HG02970 (cell line): Measurements from ENCODE around the gene TBC1D4.
"Not testable (repeated sequence)": the region's sequence is repeated elsewhere in the genome, so short reads cannot be mapped to it uniquely, and the experiment has no call there.

Experiments
- ATAC-seq: cut with Tn5 transposase; IDR thresholded peaks from one replicate; pipeline ENCODE4 v1.9.1; 2021; ENCODE audit warnings: mild to moderate bottlenecking, moderate library complexity, moderate number of reproducible peaks; ENCODE audit not compliant: unreplicated experiment, low FRiP score

TBC1D4 gene

DNA sequence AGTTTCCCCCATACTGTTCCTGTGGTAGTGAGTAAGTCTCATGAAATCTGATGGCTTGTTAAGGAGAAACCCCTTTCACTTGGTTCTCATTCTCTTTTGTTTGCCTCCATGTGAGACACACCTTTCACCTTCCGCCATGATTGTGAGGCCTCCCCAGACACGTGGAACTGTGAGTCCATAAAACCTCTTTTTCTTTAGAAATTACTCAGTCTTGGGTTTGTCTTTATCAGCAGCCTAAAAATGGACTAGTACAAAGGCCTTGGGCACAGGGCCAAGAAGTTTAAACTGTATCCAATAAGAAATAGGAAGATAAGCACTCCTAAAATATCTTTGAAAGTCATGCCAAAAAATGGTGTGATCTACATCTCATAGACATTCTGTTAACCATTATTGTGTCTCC is 176.9 kb downstream of the TBC1D4 start:
- ATAC-seq = no peak

DNA sequence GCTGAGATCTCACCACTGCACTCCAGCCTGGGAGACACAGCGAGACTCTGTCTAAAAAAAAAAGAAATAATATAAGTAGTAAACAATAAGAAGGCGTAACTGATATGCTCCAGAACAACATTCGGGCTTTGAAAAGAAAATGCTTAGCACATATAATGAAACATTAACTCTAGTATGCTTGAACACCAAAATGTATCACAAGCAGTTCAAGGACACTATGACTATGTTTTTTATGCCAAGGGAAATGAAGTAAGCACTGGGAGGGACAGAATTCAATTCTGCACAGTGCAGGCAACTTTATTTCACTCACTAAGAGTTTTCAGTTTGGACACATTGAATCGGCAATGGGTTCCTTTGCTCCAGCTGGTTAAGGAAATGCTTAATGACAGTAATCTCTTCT is 178.7 kb downstream of the TBC1D4 start:
- no peak for ATAC-seq

DNA sequence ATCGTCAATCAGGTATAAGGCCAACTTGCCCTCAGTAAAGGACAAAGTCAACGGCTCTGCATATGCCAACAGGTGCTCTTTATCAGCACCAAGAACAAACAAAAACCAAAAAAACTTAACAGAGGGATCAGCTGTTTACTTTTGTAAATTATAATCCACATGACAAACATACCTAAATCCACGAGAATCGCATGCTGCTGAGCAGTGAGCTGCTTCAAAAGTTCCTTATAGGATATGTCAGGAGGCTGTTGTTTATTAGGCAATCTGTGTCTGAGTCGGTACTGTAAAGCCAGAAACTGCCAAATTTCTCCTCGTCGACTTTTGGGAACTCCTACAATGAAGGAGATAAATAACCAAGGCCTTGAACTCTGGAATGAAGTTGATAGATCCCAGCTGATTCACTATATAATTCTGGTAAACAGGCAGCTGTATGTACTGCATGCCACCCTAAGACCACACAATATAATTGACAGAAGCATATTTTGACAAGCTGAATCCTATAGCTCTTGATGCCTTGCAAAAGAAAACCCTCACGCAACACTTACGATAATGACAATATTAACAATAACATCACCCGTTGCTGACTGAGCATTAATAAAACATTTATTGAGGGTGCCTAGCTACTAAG is 179.8 kb downstream of the TBC1D4 start:
- no peak for ATAC-seq

DNA sequence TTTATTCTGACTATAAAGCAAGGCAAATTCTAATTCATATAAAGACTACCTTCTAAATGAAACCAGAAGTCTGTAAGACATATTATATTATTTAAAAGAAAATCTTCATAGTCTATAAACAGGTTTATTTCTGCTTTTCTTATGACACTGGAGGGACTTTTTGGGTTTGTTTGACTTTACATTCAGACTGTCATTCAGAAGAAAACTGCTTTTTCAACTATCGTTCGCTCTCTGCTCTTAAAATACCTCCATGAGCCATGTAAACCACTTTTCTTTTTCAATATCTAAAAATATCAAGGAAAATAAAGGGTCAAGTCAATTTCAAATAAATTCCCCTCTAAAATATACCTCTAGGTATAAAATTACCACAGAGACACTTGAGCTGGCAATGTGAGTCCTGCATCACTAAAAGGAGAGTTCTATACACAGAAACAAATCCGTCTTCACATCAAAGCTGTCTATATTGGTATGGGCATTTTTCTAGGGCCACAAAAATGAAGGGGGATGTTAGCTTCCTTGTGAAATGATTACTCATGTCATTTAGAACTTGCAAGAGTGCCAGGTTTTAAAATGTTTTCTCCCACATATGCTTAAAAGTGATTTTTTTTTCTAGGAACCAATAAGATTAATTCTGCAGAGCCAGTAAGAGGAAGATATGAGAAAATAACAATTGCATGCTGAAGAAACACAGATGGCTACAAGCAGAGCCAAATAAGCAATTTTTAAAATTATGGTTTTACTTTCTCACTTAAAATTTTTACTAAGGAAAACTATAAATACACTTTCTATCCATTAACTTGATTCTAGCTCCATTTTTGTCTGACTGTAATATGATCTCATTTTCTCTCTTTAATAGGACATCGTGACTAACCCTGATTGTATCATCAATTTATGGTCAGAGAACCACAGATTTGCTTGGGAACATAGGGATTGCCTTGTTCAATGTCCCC is 181.8 kb downstream of the TBC1D4 start:
- peak; percentile 65 for ATAC-seq

DNA sequence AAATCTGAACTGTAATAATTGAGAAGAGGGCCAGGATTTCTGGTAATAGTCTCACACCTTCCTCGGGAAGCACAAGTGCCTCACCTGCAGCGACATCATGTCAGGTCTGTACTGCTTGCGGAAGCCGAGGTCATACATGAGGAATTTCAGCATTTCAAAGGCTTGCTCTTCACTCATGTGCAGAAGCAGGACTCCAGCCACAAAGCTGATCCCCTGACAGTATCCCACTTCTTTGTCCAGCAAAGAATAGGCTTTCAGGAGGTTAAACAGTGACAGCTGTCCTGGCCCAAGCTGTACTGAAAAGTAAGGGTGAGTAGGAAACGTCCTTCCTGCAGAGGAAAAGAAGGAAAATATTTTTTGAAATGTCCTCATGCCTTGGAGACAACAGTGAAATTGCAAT is 182.7 kb downstream of the TBC1D4 start:
- no peak for ATAC-seq

DNA sequence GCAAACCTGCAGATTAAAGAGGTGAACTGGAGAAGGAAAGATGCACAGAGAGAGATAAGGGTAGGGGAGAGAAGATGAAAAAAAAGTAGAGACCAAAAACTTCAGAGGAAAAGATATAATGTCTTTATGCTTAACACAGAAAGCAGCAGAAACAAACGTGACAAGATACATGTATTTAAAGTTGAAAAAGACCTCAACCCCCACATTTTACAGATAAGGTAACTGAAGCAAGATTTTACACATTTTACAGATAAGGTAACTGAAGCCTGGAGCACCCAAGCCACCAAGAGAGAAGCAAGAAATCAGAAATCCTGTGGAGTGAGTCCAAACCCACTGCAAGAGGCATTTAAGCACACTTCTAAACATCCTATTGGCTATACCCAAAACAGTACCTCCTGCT is 185.3 kb downstream of the TBC1D4 start:
- ATAC-seq = no peak

DNA sequence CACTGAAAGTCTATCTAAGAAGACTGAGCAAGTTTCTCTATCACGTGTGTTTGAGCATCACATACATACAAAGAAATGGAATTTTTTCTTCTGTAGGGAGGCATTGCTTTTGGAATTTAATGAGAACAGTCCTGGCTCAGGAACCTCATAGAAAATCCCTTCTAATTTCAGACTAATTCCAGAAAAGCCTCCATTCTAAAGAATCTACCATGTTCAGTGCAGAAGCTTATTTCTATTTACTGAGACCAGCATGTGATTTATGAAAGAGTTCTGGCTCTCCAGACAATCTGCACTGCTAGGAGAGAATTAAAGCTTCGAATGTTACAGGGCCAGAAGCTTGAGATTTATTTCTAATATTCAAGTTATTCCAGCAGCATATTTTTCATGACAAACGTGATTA is 186.8 kb downstream of the TBC1D4 start:
- ATAC-seq = no peak

DNA sequence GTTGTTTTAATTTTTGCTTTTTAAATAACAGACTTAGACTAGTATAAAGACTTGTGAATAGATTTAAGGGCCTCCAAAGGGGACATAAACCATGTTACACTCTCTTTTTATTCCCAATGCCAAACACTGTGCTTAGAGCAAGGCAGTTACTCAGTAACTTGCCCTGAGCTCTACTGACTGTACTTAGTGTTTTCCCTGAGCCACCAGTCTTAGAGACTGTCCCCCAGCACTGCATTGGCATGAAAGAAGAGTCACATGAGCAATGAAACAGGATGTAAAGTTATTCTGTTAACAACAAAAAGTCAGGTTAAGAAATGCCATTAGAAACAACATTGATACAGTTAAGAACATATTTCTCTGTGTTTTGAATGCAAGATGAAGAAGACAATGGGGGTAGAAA is 187.9 kb downstream of the TBC1D4 start:
- ATAC-seq = no peak

DNA sequence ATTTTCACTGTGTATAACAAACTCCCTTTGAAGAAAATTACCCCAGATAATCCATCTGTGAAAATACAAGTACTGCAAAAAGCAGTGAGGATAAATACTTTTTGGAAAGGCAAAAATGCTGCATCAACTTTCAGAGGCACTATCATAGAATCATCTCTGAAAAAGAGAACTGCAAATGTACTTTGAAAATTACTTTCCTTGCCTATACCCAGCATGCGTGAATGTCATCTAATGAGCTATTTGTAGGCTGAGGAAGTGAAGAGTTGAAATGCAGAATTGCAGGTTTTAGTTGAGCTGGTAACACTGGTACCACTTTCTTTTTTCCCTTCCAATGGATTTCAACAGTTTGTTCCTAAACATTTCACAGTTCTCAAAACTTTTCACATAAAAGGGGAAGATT is 196.7 kb downstream of the TBC1D4 start:
- ATAC-seq = no peak

DNA sequence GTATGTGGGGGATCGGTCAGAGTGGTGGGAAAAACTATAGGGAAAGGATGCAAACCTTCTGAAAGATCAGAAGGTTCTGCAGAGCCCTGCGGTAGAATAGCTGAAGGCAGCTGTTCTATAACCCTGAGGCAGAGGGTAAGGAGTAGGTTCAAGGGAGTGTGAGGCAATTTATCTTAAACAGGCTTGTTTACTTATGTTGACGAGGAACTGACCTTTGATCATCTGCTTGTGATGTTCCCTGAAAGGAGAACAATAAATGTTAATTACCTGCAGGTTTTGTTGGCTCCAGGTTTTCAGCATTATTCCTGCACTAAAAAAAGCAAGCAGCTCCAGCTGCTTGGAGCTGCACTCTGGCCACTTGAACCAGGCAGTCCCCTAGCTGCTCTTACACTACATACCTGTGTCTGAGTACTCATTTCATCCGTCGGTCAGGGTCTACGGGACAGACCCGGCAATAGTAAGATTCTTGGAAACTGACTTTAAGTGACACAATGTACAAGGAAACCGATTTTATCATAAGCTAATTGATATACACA is 202.1 kb downstream of the TBC1D4 start:
- no peak for ATAC-seq

DNA sequence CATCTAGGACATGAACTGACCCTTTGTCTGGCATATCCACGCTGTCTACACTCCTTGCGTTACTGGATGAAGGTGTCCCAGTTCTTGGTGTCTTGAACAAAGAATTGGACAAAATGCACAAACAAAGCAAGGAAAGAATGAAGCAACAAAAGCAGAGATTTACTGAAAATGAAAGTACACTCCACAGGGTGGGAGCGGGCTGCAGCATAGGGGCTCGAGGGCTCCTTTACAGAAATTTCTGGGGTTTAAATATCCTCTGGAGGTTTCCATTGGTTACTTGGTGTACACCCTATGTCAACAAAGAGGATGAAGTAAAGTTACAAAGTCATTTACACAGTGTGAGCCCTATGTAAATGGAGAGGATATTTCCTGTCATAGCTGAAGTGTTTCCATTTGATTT is 208.3 kb downstream of the TBC1D4 start:
- ATAC-seq = not testable (repeated sequence)

DNA sequence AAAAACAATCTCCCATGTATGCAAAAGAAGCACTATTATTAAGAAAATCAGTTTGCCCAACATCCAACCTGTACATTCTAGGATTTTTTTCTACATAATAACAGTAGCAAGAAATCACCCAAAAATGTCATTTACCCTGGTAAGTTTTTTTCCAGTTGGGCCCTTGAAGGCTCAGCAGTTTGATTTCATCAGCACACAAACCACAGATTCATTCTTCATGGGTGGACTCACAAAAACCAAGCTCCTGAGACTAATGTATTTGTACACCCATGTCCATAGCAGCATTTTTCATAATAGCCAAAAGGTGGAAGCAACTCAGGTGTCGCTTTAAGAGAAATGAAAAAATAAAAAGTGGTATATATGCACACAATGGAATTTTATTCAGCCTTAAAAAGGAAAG is 210.1 kb downstream of the TBC1D4 start:
- no peak for ATAC-seq

DNA sequence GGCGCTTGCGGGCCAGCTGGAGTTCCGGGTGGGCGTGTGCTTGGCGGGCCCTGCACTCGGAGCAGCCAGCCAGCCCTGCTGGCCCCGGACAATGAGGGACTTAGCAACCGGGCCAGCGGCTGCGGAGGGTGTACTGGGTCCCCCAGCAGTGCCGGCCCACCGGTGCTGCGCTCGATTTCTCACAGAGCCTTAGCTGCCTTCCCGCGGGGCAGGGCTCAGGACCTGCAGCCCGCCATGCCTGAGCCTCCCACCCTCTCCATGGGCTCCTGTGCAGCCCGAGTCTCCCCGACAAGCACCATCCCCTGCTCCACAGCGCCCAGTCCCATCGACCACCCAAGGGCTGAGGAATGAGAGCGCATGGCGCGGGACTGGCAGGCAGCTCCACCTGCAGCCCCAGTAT is 213.5 kb downstream of the TBC1D4 start:
- ATAC-seq = not testable (repeated sequence)

DNA sequence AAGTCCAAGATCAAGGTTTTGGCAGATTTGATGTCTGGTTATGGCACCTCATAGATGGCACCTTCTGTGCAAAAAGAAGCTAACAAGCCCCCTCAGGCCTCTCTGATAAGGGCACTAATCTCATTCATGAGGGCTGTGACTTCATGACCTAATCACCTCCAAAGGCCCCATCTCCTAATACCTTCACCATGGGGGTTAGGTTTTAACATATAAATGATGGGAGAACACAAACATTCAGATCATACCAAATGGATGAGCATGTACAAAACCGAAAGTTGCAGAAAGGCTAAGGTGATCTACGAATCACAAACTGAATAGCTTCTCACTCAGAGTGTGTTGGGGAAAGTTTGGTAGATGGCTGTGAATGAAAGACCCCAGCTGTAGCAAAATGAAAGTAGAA is 217.4 kb downstream of the TBC1D4 start:
- ATAC-seq = no peak

DNA sequence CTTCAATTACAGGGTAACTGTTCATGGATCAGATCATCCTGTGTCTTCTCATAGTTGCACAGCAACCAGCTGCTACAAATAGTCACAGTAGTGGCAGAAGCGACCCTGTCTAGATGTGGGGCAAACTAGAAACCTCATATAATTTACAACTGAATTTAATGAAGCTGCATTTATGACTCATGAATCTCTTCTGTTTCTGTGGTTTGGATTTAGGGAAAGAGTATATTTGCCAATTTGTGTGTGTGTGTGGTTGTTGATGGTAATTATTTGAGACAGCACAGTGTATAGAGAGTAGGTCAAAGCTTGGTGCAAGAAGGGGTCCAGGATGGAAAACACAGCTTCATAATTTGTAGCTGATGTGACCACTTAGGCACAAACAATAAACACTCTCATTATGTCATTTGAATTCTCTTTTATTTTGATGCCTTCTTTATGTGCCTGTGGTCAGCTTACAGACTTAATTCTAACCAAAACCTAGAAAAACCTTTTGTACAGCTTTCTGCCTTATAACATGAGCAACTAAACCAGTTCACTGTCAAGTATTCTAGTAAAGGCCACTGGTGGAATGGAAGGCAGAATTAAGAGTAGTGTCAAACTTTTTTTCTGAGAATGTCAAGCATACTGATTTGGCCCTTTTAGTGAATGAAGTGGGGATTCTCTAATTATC is 218.1 kb downstream of the TBC1D4 start:
- ATAC-seq = no peak

DNA sequence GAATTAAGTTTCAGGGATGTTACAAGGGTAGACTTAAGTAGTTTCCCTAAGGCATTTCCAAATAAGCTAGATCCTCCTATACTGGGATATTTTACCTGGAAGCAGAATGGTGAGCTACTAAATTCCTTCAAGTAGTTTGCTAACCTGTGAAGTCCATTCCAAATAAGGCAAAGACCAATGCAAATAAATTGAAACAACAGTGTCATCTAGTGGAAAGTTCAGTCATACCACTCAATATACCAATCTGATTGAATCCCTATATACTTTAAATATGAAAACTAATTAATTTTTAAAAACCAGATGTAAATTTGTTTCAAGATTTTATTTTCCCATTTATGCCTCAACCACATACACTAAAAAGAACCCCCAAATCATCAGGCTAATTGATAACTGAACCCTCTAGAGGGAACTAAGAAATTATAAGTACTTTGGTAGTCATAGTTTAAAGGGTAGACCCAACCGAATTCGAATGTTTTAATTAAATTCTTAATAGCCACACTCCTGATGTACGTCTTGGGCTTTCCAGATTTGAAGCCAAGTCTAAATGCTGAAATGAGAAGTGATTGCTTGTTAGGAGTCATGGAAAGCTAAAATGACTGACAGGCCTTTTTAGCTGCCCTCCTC is 223.7 kb downstream of the TBC1D4 start:
- ATAC-seq = no peak

DNA sequence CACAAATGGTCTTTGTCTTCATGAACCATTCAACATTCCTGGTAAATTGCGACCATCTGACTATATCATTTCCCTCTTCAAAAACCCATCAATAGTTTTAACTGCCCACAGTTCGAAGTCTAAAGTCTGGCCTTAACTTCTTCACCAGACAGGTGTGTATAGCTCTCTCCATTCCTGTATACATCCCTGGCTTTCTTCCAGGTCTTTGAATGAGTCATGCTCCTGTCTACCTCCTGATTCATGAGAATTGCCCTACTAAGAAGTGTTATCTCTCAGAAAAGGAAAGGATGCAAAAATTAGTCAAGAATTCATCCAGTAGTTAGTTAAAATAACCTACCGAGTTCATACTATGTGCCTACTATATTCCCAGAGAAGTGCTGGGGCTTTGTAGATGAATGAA is 225.0 kb downstream of the TBC1D4 start:
- no peak for ATAC-seq

DNA sequence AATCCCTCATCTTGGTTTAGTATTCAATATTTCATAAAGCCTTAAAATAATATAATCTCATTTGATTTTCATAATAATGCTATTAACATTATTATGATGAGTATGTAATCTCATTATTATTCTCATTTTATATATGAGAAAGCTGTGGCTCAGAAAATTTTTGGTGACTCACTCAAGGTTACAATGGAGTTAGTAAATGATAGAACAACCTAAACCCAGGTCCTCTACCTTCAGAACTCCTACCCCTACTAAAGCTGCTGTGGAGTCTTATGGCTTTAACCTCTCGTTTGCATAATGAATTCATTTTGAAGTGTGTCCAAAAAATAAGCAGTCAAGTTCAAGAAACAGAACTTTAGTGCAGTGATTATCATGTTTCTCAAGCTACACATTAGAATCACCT is 226.3 kb downstream of the TBC1D4 start:
- ATAC-seq = no peak

DNA sequence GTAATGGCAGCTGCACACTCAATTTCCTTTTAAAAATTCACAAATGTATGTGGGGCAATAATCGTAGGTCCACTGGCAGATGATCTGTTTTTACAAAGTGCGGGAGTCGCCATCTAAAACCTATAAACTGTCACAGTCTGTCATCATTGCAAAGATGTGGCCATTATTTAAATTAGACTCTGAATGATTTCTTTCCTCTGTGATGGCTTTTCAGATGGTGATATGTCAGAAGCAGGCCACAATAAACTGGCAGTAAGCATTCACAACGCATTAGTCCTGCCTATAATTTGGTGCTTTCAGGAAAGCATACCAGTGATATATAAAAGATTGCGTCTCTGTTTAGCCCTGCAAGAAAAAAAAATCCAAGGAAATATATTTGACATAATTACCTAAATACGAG is 226.8 kb downstream of the TBC1D4 start:
- no peak for ATAC-seq

DNA sequence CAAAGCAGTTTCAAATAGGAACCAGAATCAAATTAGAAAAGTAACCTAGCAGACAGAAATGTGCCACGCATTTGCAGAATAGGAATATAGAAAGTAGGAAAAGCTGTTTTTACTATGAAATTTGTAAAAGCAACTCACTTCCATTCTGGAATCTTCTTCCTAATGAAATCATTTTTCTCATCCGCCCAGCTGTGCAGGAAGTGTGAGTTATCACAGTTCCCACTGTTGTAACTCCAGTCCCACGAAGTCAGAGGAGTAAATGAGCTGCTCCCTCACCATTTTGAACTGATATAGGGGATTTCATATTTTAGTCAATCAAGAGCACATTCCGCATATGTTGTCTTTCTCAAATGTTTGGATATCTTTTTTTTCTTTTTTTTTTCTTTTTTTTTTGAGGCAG is 230.8 kb downstream of the TBC1D4 start:
- ATAC-seq = no peak
